ENCODE data around the gene CNOT11.

CNOT11 gene

DNA sequence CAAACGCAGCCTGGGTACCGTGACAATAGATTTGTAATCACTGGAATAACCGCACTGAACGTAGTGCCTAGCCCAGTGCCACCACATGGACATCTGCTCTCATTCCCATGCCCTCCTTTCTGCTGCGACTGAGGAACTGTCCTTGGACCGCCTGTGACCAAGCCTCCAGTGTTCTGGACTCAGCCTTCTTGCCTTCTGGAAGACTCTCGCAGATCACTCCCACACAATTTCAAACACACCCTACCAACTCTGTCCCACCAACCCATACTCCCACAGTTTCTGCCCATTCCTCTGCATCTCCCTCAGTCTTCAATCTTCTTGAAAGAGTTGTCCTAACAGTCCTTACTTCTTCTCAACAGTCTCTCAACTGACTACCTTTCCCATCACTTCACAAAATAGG lies 53.7 kb downstream of the CNOT11 start:
- H3K9ac ChIP-seq (ENCODE audit: low read length): peak overlapping the region; percentile 63
- no peaks in the 10 kb centered on the region for H3K9me3 ChIP-seq (replicated peaks; ENCODE audit: insufficient read depth, low read length)
- H3F3A ChIP-seq (ENCODE audit: insufficient read depth, low read length): peaks cover 15% of the 10 kb centered on the region
- peaks cover 4% of the 10 kb centered on the region; the same call in 1 of the 2 replicates for H3K36me3 ChIP-seq (replicated peaks; ENCODE audit: insufficient read depth, low read length)
- peak; percentile 17 for DNase-seq
- no peaks in the 10 kb centered on the region for H3K27me3 ChIP-seq (replicated peaks; ENCODE audit: insufficient read depth, low read length)
- H3K79me2 ChIP-seq (ENCODE audit: low read length): peaks cover 70% of the 10 kb centered on the region
- TF ChIP-seq, protein P1, sequence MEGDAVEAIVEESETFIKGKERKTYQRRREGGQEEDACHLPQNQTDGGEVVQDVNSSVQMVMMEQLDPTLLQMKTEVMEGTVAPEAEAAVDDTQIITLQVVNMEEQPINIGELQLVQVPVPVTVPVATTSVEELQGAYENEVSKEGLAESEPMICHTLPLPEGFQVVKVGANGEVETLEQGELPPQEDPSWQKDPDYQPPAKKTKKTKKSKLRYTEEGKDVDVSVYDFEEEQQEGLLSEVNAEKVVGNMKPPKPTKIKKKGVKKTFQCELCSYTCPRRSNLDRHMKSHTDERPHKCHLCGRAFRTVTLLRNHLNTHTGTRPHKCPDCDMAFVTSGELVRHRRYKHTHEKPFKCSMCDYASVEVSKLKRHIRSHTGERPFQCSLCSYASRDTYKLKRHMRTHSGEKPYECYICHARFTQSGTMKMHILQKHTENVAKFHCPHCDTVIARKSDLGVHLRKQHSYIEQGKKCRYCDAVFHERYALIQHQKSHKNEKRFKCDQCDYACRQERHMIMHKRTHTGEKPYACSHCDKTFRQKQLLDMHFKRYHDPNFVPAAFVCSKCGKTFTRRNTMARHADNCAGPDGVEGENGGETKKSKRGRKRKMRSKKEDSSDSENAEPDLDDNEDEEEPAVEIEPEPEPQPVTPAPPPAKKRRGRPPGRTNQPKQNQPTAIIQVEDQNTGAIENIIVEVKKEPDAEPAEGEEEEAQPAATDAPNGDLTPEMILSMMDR (IDR thresholded peaks at IDR 0.05; ENCODE audit: low read length): no peak
- no peak for TF ChIP-seq EZH2phosphoT487 (IDR thresholded peaks at IDR 0.05; ENCODE audit: low read length)
- no peak for TF ChIP-seq EZH2 (optimal IDR thresholded peaks at IDR 0.05; ENCODE audit: low read depth, low read length)
- H3K4me2 ChIP-seq (ENCODE audit: low read depth, low read length): peak overlapping the region; percentile 73
- H2AFZ ChIP-seq (ENCODE audit: low read length): no peak overlapping the region
- H3K9me2 ChIP-seq (replicated peaks; ENCODE audit: insufficient read depth, low read length): no peaks in the 10 kb centered on the region
- H3K4me1 ChIP-seq (ENCODE audit: low read length): peaks cover 18% of the 10 kb centered on the region
- H3K27ac ChIP-seq (ENCODE audit: low read length): peak overlapping the region; percentile 88
- peak overlapping the region; percentile 89 for H3K4me3 ChIP-seq (ENCODE audit: low read length)
- H4K20me1 ChIP-seq (ENCODE audit: insufficient read depth, low read length): no peaks in the 10 kb centered on the region

DNA sequence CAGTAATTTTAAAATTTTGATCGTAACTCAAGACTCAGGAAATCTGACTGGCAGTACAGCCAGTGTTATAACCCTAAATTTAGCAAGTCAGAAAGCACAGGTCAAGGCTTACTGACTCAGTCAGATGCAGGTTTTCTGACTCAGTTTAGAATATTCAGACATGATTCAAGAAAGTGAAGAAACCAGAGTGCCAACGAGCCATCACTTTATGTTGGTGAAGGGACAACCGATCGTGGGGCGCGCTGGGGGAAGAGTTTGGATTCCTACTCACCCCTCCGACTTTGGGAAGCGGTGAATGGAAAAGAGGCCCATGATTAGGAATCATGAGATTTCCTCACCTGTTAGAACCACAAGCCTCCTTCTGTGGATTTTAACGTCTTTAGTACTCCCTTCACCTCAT lies 54.8 kb downstream of the CNOT11 start:
- H3K4me1 ChIP-seq (ENCODE audit: low read length): peaks cover 18% of the 10 kb centered on the region
- no peaks in the 10 kb centered on the region for H3K9me2 ChIP-seq (replicated peaks; ENCODE audit: insufficient read depth, low read length)
- H4K20me1 ChIP-seq (ENCODE audit: insufficient read depth, low read length): no peaks in the 10 kb centered on the region
- H3K27ac ChIP-seq (ENCODE audit: low read length): peak overlapping the region; percentile 88
- peak overlapping the region; percentile 82; the same call in 1 of the 2 replicates for H2AFZ ChIP-seq (ENCODE audit: low read length)
- H3K27me3 ChIP-seq (replicated peaks; ENCODE audit: insufficient read depth, low read length): no peaks in the 10 kb centered on the region
- H3K9me3 ChIP-seq (replicated peaks; ENCODE audit: insufficient read depth, low read length): no peaks in the 10 kb centered on the region
- H3F3A ChIP-seq (ENCODE audit: insufficient read depth, low read length): peaks cover 15% of the 10 kb centered on the region
- H3K4me3 ChIP-seq (ENCODE audit: low read length): peak overlapping the region; percentile 89
- H3K4me2 ChIP-seq (ENCODE audit: low read depth, low read length): peak overlapping the region; percentile 73
- H3K79me2 ChIP-seq (ENCODE audit: low read length): peaks cover 59% of the 10 kb centered on the region
- DNase-seq: no peak
- H3K36me3 ChIP-seq (replicated peaks; ENCODE audit: insufficient read depth, low read length): no peaks in the 10 kb centered on the region
- H3K9ac ChIP-seq (ENCODE audit: low read length): peak overlapping the region; percentile 92
- TF ChIP-seq, protein P1 (IDR thresholded peaks at IDR 0.05; ENCODE audit: low read length): no peak
- TF ChIP-seq EZH2phosphoT487 (IDR thresholded peaks at IDR 0.05; ENCODE audit: low read length) (no peak), EZH2 (optimal IDR thresholded peaks at IDR 0.05; ENCODE audit: low read depth, low read length) (no peak)

DNA sequence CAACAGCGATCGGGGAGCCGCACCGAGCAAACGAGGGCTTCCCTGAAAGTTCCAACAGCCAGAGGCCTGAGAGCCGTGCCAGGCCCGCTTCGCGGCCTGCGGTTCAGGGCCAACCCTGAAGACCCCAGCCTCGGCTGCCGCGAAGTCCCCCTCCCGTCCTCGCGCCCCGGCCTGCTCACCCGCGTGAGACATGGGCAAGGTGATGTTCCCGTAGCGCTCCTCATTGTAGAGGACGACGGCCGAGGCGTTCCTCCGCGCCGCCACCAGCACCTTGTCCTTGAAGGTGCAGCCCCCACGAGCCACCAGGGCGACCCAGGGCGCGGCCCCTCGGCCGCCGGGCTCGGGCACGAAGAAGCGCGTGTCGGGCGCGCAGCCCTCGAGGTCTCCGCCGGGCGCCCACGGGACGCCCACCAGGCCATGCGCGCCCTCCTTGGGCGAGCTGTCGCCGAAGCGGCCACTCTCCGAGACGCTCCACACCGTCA lies 55.3 kb downstream of the CNOT11 start:
- Histone ChIP-seq H3K9ac (ENCODE audit: low read length) (peak overlapping the region; percentile 92), H3K4me1 (ENCODE audit: low read length) (peaks cover 18% of the 10 kb centered on the region), H3K9me2 (replicated peaks; ENCODE audit: insufficient read depth, low read length) (no peaks in the 10 kb centered on the region), H3K36me3 (replicated peaks; ENCODE audit: insufficient read depth, low read length) (no peaks in the 10 kb centered on the region), H3K27ac (ENCODE audit: low read length) (peak overlapping the region; percentile 88), H3F3A (ENCODE audit: insufficient read depth, low read length) (peaks cover 15% of the 10 kb centered on the region), H3K4me3 (ENCODE audit: low read length) (peak overlapping the region; percentile 89), H3K79me2 (ENCODE audit: low read length) (peaks cover 54% of the 10 kb centered on the region), H3K4me2 (ENCODE audit: low read depth, low read length) (peak overlapping the region; percentile 73), H3K9me3 (replicated peaks; ENCODE audit: insufficient read depth, low read length) (no peaks in the 10 kb centered on the region), H4K20me1 (ENCODE audit: insufficient read depth, low read length) (no peaks in the 10 kb centered on the region), H3K27me3 (replicated peaks; ENCODE audit: insufficient read depth, low read length) (no peaks in the 10 kb centered on the region), H2AFZ (ENCODE audit: low read length) (peak overlapping the region; percentile 82)
- peak; percentile 31 for DNase-seq
- TF ChIP-seq EZH2 (optimal IDR thresholded peaks at IDR 0.05; ENCODE audit: low read depth, low read length) (no peak), EZH2phosphoT487 (IDR thresholded peaks at IDR 0.05; ENCODE audit: low read length) (no peak)
- TF ChIP-seq, protein P1 (IDR thresholded peaks at IDR 0.05; ENCODE audit: low read length): no peak
